BE2C (cell line): ENCODE results near the gene MEF2A.
"Not testable (repeated sequence)": the region's sequence is repeated elsewhere in the genome, so short reads cannot be mapped to it uniquely, and the experiment has no call there.

Experiments
- DNase-seq: peaks from one replicate; pipeline ENCODE4 v3.0.0-alpha.2; 2020
- H3K27me3 ChIP-seq: fragments of 250-450 bp; sonication (Bioruptor Pico); 2 replicates; pipeline ENCODE4 v1.5.1; 2020; ENCODE audit warnings: mild to moderate bottlenecking
- H3K36me3 ChIP-seq: fragments of 250-450 bp; sonication (Bioruptor Pico); 2 replicates; pipeline ENCODE4 v1.5.1; 2020; ENCODE audit warnings: mild to moderate bottlenecking
- H3K4me1 ChIP-seq: fragments of 250-450 bp; sonication (Bioruptor Pico); 2 replicates; pipeline ENCODE4 v1.5.1; 2020
- H3K4me3 ChIP-seq: 2 replicates; pipeline ENCODE4 v1.5.1; 2011; ENCODE audit warnings: low read depth, low read length
- H3K9me3 ChIP-seq: fragments of 250-450 bp; sonication (Bioruptor Pico); 2 replicates; pipeline ENCODE4 v1.5.1; 2020
- CTCF ChIP-seq: IDR thresholded peaks from 2 replicates; pipeline ENCODE4 v1.5.1; 2012; ENCODE audit warnings: mild to moderate bottlenecking, low read depth, low read length

The MEF2A gene

GRCh38 chr15:99729920-99730319 is 164.1 kb downstream of the MEF2A start:
- peak; percentile 76 for TF ChIP-seq CTCF
- no peaks in the 10 kb centered on the region for H3K9me3 ChIP-seq
- no peaks in the 10 kb centered on the region for H3K4me1 ChIP-seq
- DNase-seq = peak; percentile 54
- H3K27me3 ChIP-seq = no peaks in the 10 kb centered on the region
- no peak overlapping the region for H3K4me3 ChIP-seq
- H3K36me3 ChIP-seq = no peaks in the 10 kb centered on the region

GRCh38 chr15:99731336-99732123 is 165.7 kb downstream of the MEF2A start:
- no peak for TF ChIP-seq CTCF
- H3K9me3 ChIP-seq = no peaks in the 10 kb centered on the region
- H3K36me3 ChIP-seq = no peaks in the 10 kb centered on the region
- no peaks in the 10 kb centered on the region for H3K27me3 ChIP-seq
- DNase-seq = no peak
- H3K4me1 ChIP-seq = no peaks in the 10 kb centered on the region
- no peak overlapping the region for H3K4me3 ChIP-seq

- Histone ChIP-seq H3K4me3 (peak overlapping the region; percentile 68), H3K9me3 (no peaks in the 10 kb centered on the region), H3K36me3 (no peaks in the 10 kb centered on the region), H3K4me1 (no peaks in the 10 kb centered on the region), H3K27me3 (no peaks in the 10 kb centered on the region)
- TF ChIP-seq CTCF = no peak
- DNase-seq = no peak
These were observed 166.5 kb downstream of the MEF2A start for GRCh38 chr15:99732124-99732750.

DNA sequence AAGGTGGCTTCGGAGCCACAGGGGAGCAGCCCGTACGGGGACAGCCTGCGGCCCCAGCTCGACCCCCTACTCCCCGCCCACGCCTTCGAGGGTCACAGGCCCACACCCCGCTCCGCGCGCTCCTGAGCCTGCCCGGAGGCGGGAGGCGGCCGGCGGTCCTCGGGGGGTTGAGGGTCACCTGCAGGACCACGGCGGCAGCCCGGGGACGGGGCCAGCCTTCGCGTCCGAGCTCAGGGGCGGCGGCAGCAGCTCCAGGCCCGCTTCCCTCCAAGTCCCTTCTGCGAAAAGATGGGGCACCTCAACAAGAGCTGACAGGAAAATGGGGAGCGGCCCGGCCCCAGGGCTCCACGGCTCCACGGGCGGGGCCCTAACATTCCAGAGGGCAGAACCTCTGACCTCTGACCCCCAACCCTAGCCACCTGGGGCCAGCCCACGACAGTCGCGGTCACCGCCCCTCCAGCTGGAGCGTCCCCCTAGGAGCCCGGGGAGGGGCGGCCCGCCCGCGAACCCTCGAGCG is 167.0 kb downstream of the MEF2A start:
- Histone ChIP-seq H3K4me3 (peak overlapping the region; percentile 68), H3K4me1 (no peaks in the 10 kb centered on the region), H3K27me3 (no peaks in the 10 kb centered on the region), H3K36me3 (no peaks in the 10 kb centered on the region), H3K9me3 (no peaks in the 10 kb centered on the region)
- TF ChIP-seq CTCF = no peak
- no peak for DNase-seq

DNA sequence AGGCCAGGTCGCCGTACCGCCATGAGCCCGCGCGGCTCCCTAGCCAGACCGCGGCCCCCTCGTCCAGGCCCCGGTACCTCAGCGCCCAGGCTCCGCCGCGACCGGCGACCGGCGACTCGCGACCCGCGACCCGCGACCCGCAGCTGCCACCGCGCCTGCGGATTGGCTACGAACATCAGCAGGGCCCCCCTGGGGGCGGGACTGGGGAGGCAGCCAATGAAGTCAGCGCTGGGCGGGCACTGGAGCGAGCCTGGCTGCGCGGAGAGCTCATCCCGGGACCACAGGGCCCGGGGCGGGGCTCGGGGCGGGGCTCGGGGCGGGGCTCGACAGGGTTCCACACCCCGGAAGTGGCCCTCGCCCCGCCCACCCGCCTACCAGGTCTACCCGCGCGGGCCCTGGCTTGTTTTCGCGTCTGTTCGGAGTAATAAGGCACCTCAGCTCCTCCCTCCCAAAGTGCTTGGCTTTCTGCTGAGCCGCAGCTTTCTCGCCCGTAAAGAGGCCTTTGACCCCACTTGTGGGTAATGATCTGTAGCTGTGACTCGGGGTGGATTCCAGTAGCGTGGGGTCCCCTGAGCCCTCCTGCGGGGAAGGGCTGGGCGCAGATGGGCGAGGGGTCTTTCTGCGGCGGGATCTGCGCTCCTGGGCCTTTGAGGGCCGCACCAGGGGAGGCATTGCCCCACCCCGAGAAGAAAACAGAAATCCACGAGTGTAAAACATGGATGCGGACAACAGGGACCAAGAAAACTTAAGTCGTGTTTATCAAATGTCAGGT is 167.7 kb downstream of the MEF2A start, which contains the start of gene LYSMD4:
LYSMD4 (minus strand) TSS at position 170 of the 772 bp plus-strand sequence. CDS start 1,438 bp downstream, outside the sequence.
- Histone ChIP-seq H3K4me1 (no peaks in the 10 kb centered on the region), H3K9me3 (no peaks in the 10 kb centered on the region), H3K36me3 (no peaks in the 10 kb centered on the region), H3K27me3 (no peaks in the 10 kb centered on the region), H3K4me3 (peak within 1 kb of the TSS; percentile 68)
- TF ChIP-seq CTCF = no peak
- peak; percentile 100 for DNase-seq

GRCh38 chr15:99734040-99734291 is 168.2 kb downstream of the MEF2A start:
- DNase-seq, H3K36me3 ChIP-seq: not testable (repeated sequence)
- H3K4me3 ChIP-seq = peak overlapping the region; percentile 62

More at GRCh38 chr15:99734040-99734291, 168.2 kb downstream of the MEF2A start:
- not testable (repeated sequence) for H3K9me3 ChIP-seq, H3K4me1 ChIP-seq, H3K27me3 ChIP-seq
